NCI-H2107 (cell line): Measurements from ENCODE around the gene SAXO2.
"Not testable (repeated sequence)": the region's sequence is repeated elsewhere in the genome, so short reads cannot be mapped to it uniquely, and the experiment has no call there.

Source experiments
- DNase-seq: peaks from one replicate; lab custom pipeline; 2025; lab: John Stamatoyannopoulos, UW

SAXO2 gene

GRCh38 chr15:82262422-82263026 is at the start of gene SAXO2, which contains the start of gene EFL1:
Gene SAXO2 (plus strand): TSS chr15:82262818. CDS start chr15:82262880, 62 bp downstream.
Gene EFL1 (minus strand): TSS chr15:82262734. CDS start chr15:82261778, 956 bp downstream.
- peak; percentile 66 for DNase-seq

GRCh38 chr15:82216092-82216491 is 46.5 kb upstream of the SAXO2 start:
- DNase-seq: not testable (repeated sequence)

- not testable (repeated sequence) for DNase-seq
Observed at GRCh38 chr15:82221535-82221934, 41.1 kb upstream of the SAXO2 start.

- DNase-seq: no peak
Observed at GRCh38 chr15:82228750-82229149, 33.9 kb upstream of the SAXO2 start.

GRCh38 chr15:82231233-82231632 is 31.4 kb upstream of the SAXO2 start:
- DNase-seq: no peak

GRCh38 chr15:82231842-82232241 is 30.8 kb upstream of the SAXO2 start:
- DNase-seq: no peak

- not testable (repeated sequence) for DNase-seq
Observed at GRCh38 chr15:82237944-82238534, 24.6 kb upstream of the SAXO2 start.

GRCh38 chr15:82239685-82240391 is 22.8 kb upstream of the SAXO2 start:
- no peak for DNase-seq

GRCh38 chr15:82241836-82242499 is 20.6 kb upstream of the SAXO2 start:
- DNase-seq: not testable (repeated sequence)

- not testable (repeated sequence) for DNase-seq
Observed at GRCh38 chr15:82243644-82244043, 19.0 kb upstream of the SAXO2 start.

- not testable (repeated sequence) for DNase-seq
Observed at GRCh38 chr15:82245956-82246355, 16.7 kb upstream of the SAXO2 start.

GRCh38 chr15:82248261-82248660 is 14.4 kb upstream of the SAXO2 start:
- not testable (repeated sequence) for DNase-seq

GRCh38 chr15:82261566-82262421 is 824 bp upstream of the SAXO2 start:
- not testable (repeated sequence) for DNase-seq

GRCh38 chr15:82263350-82263749 is 732 bp downstream of the SAXO2 start:
- no peak for DNase-seq

- DNase-seq: not testable (repeated sequence)
Observed at GRCh38 chr15:82267137-82267536, 4.5 kb downstream of the SAXO2 start.

- not testable (repeated sequence) for DNase-seq
Observed at GRCh38 chr15:82268454-82268853, 5.8 kb downstream of the SAXO2 start.

- no peak for DNase-seq
Observed at GRCh38 chr15:82272154-82272553, 9.5 kb downstream of the SAXO2 start.

GRCh38 chr15:82275410-82275809 is 12.8 kb downstream of the SAXO2 start:
- DNase-seq: no peak

GRCh38 chr15:82281276-82281675 is 18.7 kb downstream of the SAXO2 start:
- DNase-seq: not testable (repeated sequence)

GRCh38 chr15:82282386-82282785 is 19.8 kb downstream of the SAXO2 start:
- DNase-seq: not testable (repeated sequence)

- not testable (repeated sequence) for DNase-seq
Observed at GRCh38 chr15:82284381-82284780, 21.8 kb downstream of the SAXO2 start.
